CD14-positive monocyte (primary cell): ENCODE measurements around the gene RPS27A. TPM values are rescaled to one million over a fixed set of nuclear protein-coding genes. Genes with fewer than 3 reads are reported as not detected.
"Not testable (repeated sequence)": the region's sequence is repeated elsewhere in the genome, so short reads cannot be mapped to it uniquely, and the experiment has no call there.

Experiments
- DNase-seq, 3 donors: peaks; one replicate each; pipeline ENCODE4 v3.0.0-alpha.2; 2011 to 2022
- H2AFZ ChIP-seq: 2 replicates; pipeline ENCODE4 v1.6.0; 2012; ENCODE audit warnings: mild to moderate bottlenecking, low read depth, low read length, inconsistent platforms; ENCODE audit not compliant: insufficient read depth, poor library complexity, severe bottlenecking
- H3K27ac ChIP-seq, 2 donors: 1 replicate in 1 of 2; 2 replicates in 1 of 2; pipeline ENCODE4 v1.5.1; 2012 to 2013; ENCODE audit warnings: low read length in 2 of 2, control low read depth in 1 of 2, inconsistent platforms in 1 of 2, low read depth in 1 of 2, mild to moderate bottlenecking in 1 of 2
- H3K27me3 ChIP-seq, 2 donors: one replicate each; pipeline versions ENCODE4 v1.6.0 to v1.6.1; 2011 to 2013; ENCODE audit warnings: low read length in 2 of 2; ENCODE audit not compliant: control insufficient read depth in 2 of 2, insufficient read depth in 2 of 2
- H3K36me3 ChIP-seq, 2 donors: replicated peaks in 1 of 2; 1 replicate in 1 of 2; 2 replicates in 1 of 2; pipeline versions ENCODE4 v1.5.1 to v1.6.1; 2012 to 2013; ENCODE audit warnings: low read length in 2 of 2, control low read depth in 1 of 2, inconsistent platforms in 1 of 2, mild to moderate bottlenecking in 1 of 2; ENCODE audit not compliant: insufficient read depth in 2 of 2, control insufficient read depth in 1 of 2
- H3K4me1 ChIP-seq, 2 donors: 1 replicate in 1 of 2; 2 replicates in 1 of 2; pipeline versions ENCODE4 v1.5.1 to v1.6.1; 2012 to 2013; ENCODE audit warnings: low read length in 2 of 2, control low read depth in 1 of 2, inconsistent platforms in 1 of 2, mild to moderate bottlenecking in 1 of 2, moderate library complexity in 1 of 2; ENCODE audit not compliant: insufficient read depth in 2 of 2, control insufficient read depth in 1 of 2
- H3K4me2 ChIP-seq: replicated peaks from 2 replicates; pipeline ENCODE3; 2012; ENCODE audit warnings: low read length, moderate library complexity, mild to moderate bottlenecking; ENCODE audit not compliant: poor library complexity, severe bottlenecking; ENCODE audit errors: extremely low read depth
- H3K4me3 ChIP-seq, 3 experiments: fragments of 200-600 bp in 1 of 3; sonication (generic) in 1 of 3; replicated peaks in 1 of 3; 1 replicate in 2 of 3; 2 replicates in 1 of 3; pipeline ENCODE4 v1.5.1; 2011 to 2013; ENCODE audit warnings: low read length in 3 of 3, mild to moderate bottlenecking in 3 of 3, control low read depth in 2 of 3, low read depth in 2 of 3, inconsistent platforms in 1 of 3, moderate library complexity in 1 of 3
- H3K79me2 ChIP-seq: 2 replicates; pipeline ENCODE4 v1.6.0; 2012; ENCODE audit warnings: mild to moderate bottlenecking, control low read depth, inconsistent platforms, low read length, moderate library complexity; ENCODE audit not compliant: insufficient read depth
- H3K9ac ChIP-seq: 2 replicates; pipeline ENCODE4 v1.6.0; 2017; ENCODE audit warnings: low read length, mild to moderate bottlenecking; ENCODE audit not compliant: insufficient read depth, poor library complexity, severe bottlenecking
- H3K9me3 ChIP-seq, 2 donors: replicated peaks in 1 of 2; 1 replicate in 1 of 2; 2 replicates in 1 of 2; pipeline versions ENCODE4 v1.5.1 to v1.6.1; 2012 to 2013; ENCODE audit warnings: low read length in 2 of 2, control low read depth in 1 of 2; ENCODE audit not compliant: control insufficient read depth in 1 of 2, insufficient read depth in 1 of 2
- H4K20me1 ChIP-seq: 2 replicates; pipeline ENCODE4 v1.6.0; 2012; ENCODE audit warnings: mild to moderate bottlenecking, low read length, control low read depth, moderate library complexity; ENCODE audit not compliant: insufficient read depth
- H3K27ac Mint-ChIP-seq, 7 donors: one replicate each; pipeline ENCODE4 v1.8.0; 2020; ENCODE audit warnings: mild to moderate bottlenecking in 7 of 7, mixed read lengths in 7 of 7, moderate library complexity in 6 of 7, inconsistent platforms in 2 of 7
- H3K27me3 Mint-ChIP-seq, 3 donors: one replicate each; pipeline ENCODE4 v1.8.0; 2021 to 2022; ENCODE audit warnings: low read depth in 3 of 3, mild to moderate bottlenecking in 3 of 3, mixed read lengths in 3 of 3, moderate library complexity in 3 of 3, inconsistent platforms in 1 of 3
- H3K36me3 Mint-ChIP-seq, 2 donors: one replicate each; pipeline ENCODE4 v1.8.0; 2020; ENCODE audit warnings: mixed read lengths in 2 of 2, inconsistent platforms in 1 of 2, mild to moderate bottlenecking in 1 of 2
- H3K4me1 Mint-ChIP-seq: one replicate; pipeline ENCODE4 v1.8.0; 2020; ENCODE audit warnings: mild to moderate bottlenecking, mixed read lengths
- H3K4me3 Mint-ChIP-seq, 2 donors: one replicate each; pipeline ENCODE4 v1.8.0; 2020; ENCODE audit warnings: mild to moderate bottlenecking in 2 of 2, mixed read lengths in 2 of 2, moderate library complexity in 1 of 2
- H3K9me3 Mint-ChIP-seq, 7 donors: one replicate each; pipeline ENCODE4 v1.8.0; 2020 to 2022; ENCODE audit warnings: mixed read lengths in 7 of 7, mild to moderate bottlenecking in 6 of 7, moderate library complexity in 6 of 7, inconsistent platforms in 2 of 7
- CTCF ChIP-seq: fragments of 200-600 bp; IDR thresholded peaks from one replicate; pipeline ENCODE4 v1.8.0; 2022; ENCODE audit warnings: antibody characterized with exemption, mild to moderate bottlenecking
- WGBS: methylation state at CpG from one replicate; pipeline ENCODE4 v1.1.5; 2013; ENCODE audit warnings: missing lambda C conversion rate; ENCODE audit not compliant: insufficient coverage; 5-methylcytosine and 5-hydroxymethylcytosine counted together
- intact Hi-C, 2 donors: fragments of 100-400 bp; cut with micrococcal nuclease; formaldehyde crosslinking; loops; one replicate each; pipeline versions ENCODE4 v1.15.0 to v1.15.1; 2023
- polyA plus RNA-seq, 3 donors: library from polyadenylated mRNA; depleted of rRNA in 1 of 3; unstranded in 2 of 3; stranded (reverse) in 1 of 3; fragments of 300-500 nt in 2 of 3; fragments of >200 nt in 1 of 3; fragmentation: Illumina TruSeq in 2 of 3; gene quantifications; 1 replicate in 2 of 3; 2 replicates in 1 of 3; pipeline ENCODE4 v1.2.3, GENCODE V29; 2012 to 2021

RPS27A gene
- polyA plus RNA-seq, 3 donors, result 785 to 1,452 (median 967) TPM

GRCh38 chr2:55269645-55269990 is 37.1 kb downstream of the RPS27A start:
- peak overlapping the region; percentile 93 to 97 (median 97) for H3K27ac Mint-ChIP-seq
- peaks cover 5 to 20% of the 10 kb centered on the region in 2 donors for H3K36me3 ChIP-seq
- peaks cover 19% of the 10 kb centered on the region for H3K4me1 Mint-ChIP-seq
- H3K9me3 Mint-ChIP-seq, result peaks cover 0 to 1% (median 0%) of the 10 kb centered on the region in 7 donors
- no peaks in the 10 kb centered on the region for H3K79me2 ChIP-seq
- no peak for DNase-seq
- no peaks in the 10 kb centered on the region for H4K20me1 ChIP-seq
- H3K4me3 ChIP-seq, result peak overlapping the region; percentile 56 to 88 (median 88)
- peaks cover 12 to 16% of the 10 kb centered on the region in 2 donors for H3K36me3 Mint-ChIP-seq
- no peaks in the 10 kb centered on the region for H3K9me3 ChIP-seq
- intact Hi-C loops, result no loop called here
- H3K9ac ChIP-seq, result peak overlapping the region; percentile 85
- H2AFZ ChIP-seq, result peak overlapping the region; percentile 95
- peak overlapping the region in 1 of 2 donors; percentile 95 for H3K27ac ChIP-seq
- H3K4me3 Mint-ChIP-seq, result peak overlapping the region; percentile 93 to 96
- H3K27me3 ChIP-seq, result no peaks in the 10 kb centered on the region
- peaks cover 0 to 8% (median 2%) of the 10 kb centered on the region in 3 donors for H3K27me3 Mint-ChIP-seq
- no peak for TF ChIP-seq CTCF
- WGBS, result no CpG with 5 or more reads among the region's 7 CpGs
- H3K4me1 ChIP-seq, result peaks cover 14 to 19% of the 10 kb centered on the region in 2 donors
- peak overlapping the region; percentile 84 for H3K4me2 ChIP-seq

GRCh38 chr2:55274346-55274745 is 41.9 kb downstream of the RPS27A start:
- not testable (repeated sequence) for H3K27ac Mint-ChIP-seq
- 100% methylated on average over 1 of the region's 2 CpGs for WGBS

More at GRCh38 chr2:55274346-55274745, 41.9 kb downstream of the RPS27A start:
- peaks cover 9 to 17% of the 10 kb centered on the region in 2 donors for H3K4me1 ChIP-seq
- intact Hi-C loops, H3K4me3 Mint-ChIP-seq, DNase-seq, H3K9me3 Mint-ChIP-seq, H3K4me2 ChIP-seq, H3K9ac ChIP-seq, H3K36me3 ChIP-seq, H3K9me3 ChIP-seq, H4K20me1 ChIP-seq, H3K79me2 ChIP-seq, H3K27me3 Mint-ChIP-seq, H3K27ac ChIP-seq, H3K36me3 Mint-ChIP-seq, H3K4me3 ChIP-seq, H3K27me3 ChIP-seq, H2AFZ ChIP-seq: not testable (repeated sequence)
- H3K4me1 Mint-ChIP-seq, result peaks cover 14% of the 10 kb centered on the region
